GM12878 (cell line): ENCODE measurements around the gene USH2A. TPM values are rescaled to one million over a fixed set of nuclear protein-coding genes. Genes with fewer than 3 reads are reported as not detected.

Source experiments
- ATAC-seq: fragments of 200-7000 bp; cut with Tn5 transposase; 3 replicates; pipeline ENCODE4 v1.9.1; 2020; ENCODE audit warnings: mild to moderate bottlenecking, moderate library complexity
- BruUV-seq: library from RNA; stranded (reverse); fragments of 400-500 nt; replicated peaks from 2 replicates; lab custom pipeline; 2021; lab: Mats Ljungman, UMichigan
- CTCF ChIA-PET: fragments of 300-600 bp; sonication (Branson Sonifier 250); formaldehyde crosslinking; extraction: SDS; loops from one replicate; lab custom pipeline; 2021; ENCODE audit warnings: inconsistent platforms; lab: Yijun Ruan, JAX
- POLR2A ChIA-PET: fragments of 350-600 bp; formaldehyde crosslinking; extraction: SDS; loops from one replicate; lab custom pipeline; 2021; ENCODE audit warnings: inconsistent platforms; lab: Charles Lee
- RAD21 ChIA-PET: fragments of 300-600 bp; sonication (Branson Sonifier 250); formaldehyde crosslinking; loops from one replicate; lab custom pipeline; 2023; ENCODE audit warnings: antibody characterized with exemption; ENCODE audit not compliant: unreplicated experiment; lab: Charles Lee
- SMC1A ChIA-PET: fragments of 300-600 bp; sonication (Branson Sonifier 250); formaldehyde crosslinking; loops from one replicate; lab custom pipeline; 2023; ENCODE audit not compliant: unreplicated experiment, uncharacterized antibody; lab: Charles Lee
- DNase-seq: peaks from one replicate; pipeline ENCODE4 v3.0.0-alpha.2; 2011; ENCODE audit warnings: low read depth, low spot score
- FAIRE-seq: peaks from 3 replicates; lab custom pipeline; 2011; peaks lifted over from hg19 to GRCh38; lab: Jason Lieb, UNC
- H2AFZ ChIP-seq: 2 replicates; pipeline ENCODE4 v1.6.0; 2011; ENCODE audit warnings: low read depth, low read length, control low read depth; ENCODE audit not compliant: control insufficient read depth
- H3K27ac ChIP-seq: 2 replicates; pipeline ENCODE4 v1.5.1; 2011; ENCODE audit warnings: control low read depth; ENCODE audit not compliant: control insufficient read depth, insufficient read depth
- H3K27me3 ChIP-seq, 2 experiments: replicated peaks in 1 of 2; 2 replicates each; pipeline versions ENCODE4 v1.6.0 to v1.6.1; 2011; ENCODE audit warnings: low read length in 1 of 2; ENCODE audit not compliant: control insufficient read depth in 2 of 2, insufficient read depth in 2 of 2
- H3K36me3 ChIP-seq, 2 experiments: 2 replicates each; pipeline ENCODE4 v1.5.1; 2011; ENCODE audit warnings: low read length in 1 of 2; ENCODE audit not compliant: control insufficient read depth in 2 of 2, insufficient read depth in 2 of 2
- H3K4me1 ChIP-seq: 2 replicates; pipeline ENCODE4 v1.6.1; 2011; ENCODE audit warnings: mild to moderate bottlenecking, low read length, moderate library complexity, mixed read lengths; ENCODE audit not compliant: control insufficient read depth, insufficient read depth
- H3K4me2 ChIP-seq: 2 replicates; pipeline ENCODE4 v1.6.0; 2011; ENCODE audit warnings: control low read depth; ENCODE audit not compliant: control insufficient read depth, insufficient read depth
- H3K4me3 ChIP-seq: fragments of 200-600 bp; sonication (generic); 2 replicates; pipeline ENCODE4 v1.5.1; 2016
- H3K79me2 ChIP-seq: 2 replicates; pipeline ENCODE4 v1.6.0; 2011; ENCODE audit warnings: low read length; ENCODE audit not compliant: control insufficient read depth, insufficient read depth
- H3K9ac ChIP-seq: 2 replicates; pipeline ENCODE4 v1.8.0; 2011; ENCODE audit warnings: low read length, control low read depth, mixed read lengths; ENCODE audit not compliant: control insufficient read depth, insufficient read depth
- H3K9me3 ChIP-seq: replicated peaks from 3 replicates; pipeline ENCODE4 v1.5.1; 2011; ENCODE audit warnings: mild to moderate bottlenecking, low read length; ENCODE audit not compliant: control insufficient read depth, insufficient read depth
- H4K20me1 ChIP-seq: 2 replicates; pipeline ENCODE4 v1.6.0; 2011; ENCODE audit not compliant: control insufficient read depth, insufficient read depth
- ASH2L ChIP-seq: fragments of 300-600, 200-600 bp; sonication (generic); IDR thresholded peaks from 2 replicates; pipeline ENCODE4 v1.6.1; 2017; ENCODE audit warnings: low read depth, mild to moderate bottlenecking, borderline replicate concordance
- BACH1 ChIP-seq: fragments of 450-650 bp; IDR thresholded peaks from 2 replicates; pipeline ENCODE4 v1.6.1; 2017; ENCODE audit warnings: mild to moderate bottlenecking, borderline replicate concordance
- FOS ChIP-seq: IDR thresholded peaks from 3 replicates; pipeline ENCODE4 v1.6.1; 2011; ENCODE audit warnings: borderline replicate concordance; ENCODE audit not compliant: insufficient read length; ENCODE audit errors: extremely low read depth
- MYC ChIP-seq: IDR thresholded peaks from 2 replicates; pipeline ENCODE4 v1.6.1; 2011; ENCODE audit warnings: mild to moderate bottlenecking, low read length, moderate library complexity, inconsistent platforms; ENCODE audit not compliant: insufficient read depth, insufficient replicate concordance, insufficient read length, severe bottlenecking
- TCF12 ChIP-seq: IDR thresholded peaks from 2 replicates; pipeline ENCODE4 v1.6.1; 2011; ENCODE audit warnings: low read depth, mild to moderate bottlenecking, low read length
- WGBS: methylation state at CpG from one replicate; pipeline ENCODE4 v1.1.6; 2016; ENCODE audit warnings: low lambda C conversion rate; ENCODE audit not compliant: insufficient replicate concordance, insufficient coverage; ENCODE audit errors: missing lambda C conversion rate; 5-methylcytosine and 5-hydroxymethylcytosine counted together
- in situ Hi-C: fragments of 300-500 bp; cut with MboI; formaldehyde crosslinking; loops from 9 replicates; pipeline ENCODE4 v1.14.3; 2018; ENCODE audit warnings: mixed read lengths
- intact Hi-C: fragments of 100-400 bp; cut with micrococcal nuclease; formaldehyde crosslinking; loops from one replicate; pipeline ENCODE4 v1.14.2; 2022; ENCODE audit not compliant: unreplicated experiment
- polyA plus RNA-seq, 11 experiments: library from polyadenylated mRNA; depleted of rRNA in 4 of 11; unstranded in 6 of 11; stranded (reverse) in 5 of 11; fragments of >200 nt; fragmentation: Nextera tagmentation in 4 of 11; fragmentation: Illumina TruSeq in 1 of 11; extraction: Ambion mirVana in 4 of 11; extraction: Trizol in 1 of 11; gene quantifications; 1 replicate in 1 of 11; 2 replicates in 10 of 11; pipeline versions ENCODE4 v1.2.1 to v1.2.3, GENCODE V29; 2011 to 2016; ENCODE audit warnings: inconsistent platforms in 2 of 11, missing spikeins in 2 of 11, low read depth in 1 of 11
- total RNA-seq, 4 experiments: library from RNA; depleted of rRNA in 3 of 4; stranded (reverse); fragments of >200 nt in 3 of 4; fragmentation: Illumina TruSeq in 1 of 4; extraction: Trizol in 1 of 4; gene quantifications; 2 replicates each; pipeline versions ENCODE4 v1.2.1 to v1.2.3, GENCODE V29; 2013 to 2021
- TF ChIP-seq, protein P1 (sequence below): IDR thresholded peaks from 2 replicates; pipeline ENCODE4 v1.6.1; 2011; ENCODE audit warnings: low read depth, low read length, improper control_type of control experiment, borderline replicate concordance

Gene USH2A
- total and polyA plus RNA-seq, 10 of the 15 experiments (the other 5 are each of a cell fraction or from before 2014, with no cell fraction given), result under 0.01 to 0.20 (median 0.01) TPM; not detected in 2

DNA sequence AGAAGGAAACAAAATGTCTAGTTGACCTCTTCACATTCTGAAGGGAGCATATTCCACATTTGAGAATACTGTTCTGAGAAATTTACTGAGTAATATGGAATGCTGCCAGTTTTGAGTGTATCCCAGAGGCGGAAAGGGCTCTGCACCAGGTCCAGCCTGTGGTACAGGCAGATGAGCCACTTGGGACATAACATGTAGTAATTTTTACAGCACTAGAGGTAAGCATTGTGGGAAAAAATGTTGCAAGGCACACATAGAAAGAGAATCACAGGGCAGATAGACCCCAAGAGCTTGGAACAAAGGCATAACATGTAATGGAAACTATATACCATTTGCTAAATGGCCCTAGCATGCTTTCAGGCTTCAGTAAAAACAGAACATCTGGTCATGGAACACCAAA lies 228.5 kb downstream of the USH2A start:
- RAD21 ChIA-PET, result no interaction called here
- no peak for FAIRE-seq
- CTCF ChIA-PET, result interaction anchor here (3.2 kb wide), 1 partner anchor 27 kb away, joined by 8 read pairs; no protein-coding TSS in a partner anchor
- H3K4me1 ChIP-seq, result no peaks in the 10 kb centered on the region
- in situ Hi-C loops (no loop called here), intact Hi-C loops (no loop called here)
- H3K4me2 ChIP-seq, result no peak overlapping the region
- H2AFZ ChIP-seq, result no peak overlapping the region
- no peaks in the 10 kb centered on the region for H3K9me3 ChIP-seq
- no peaks in the 10 kb centered on the region for H3K79me2 ChIP-seq
- H3K27ac ChIP-seq, result no peak overlapping the region
- H3K9ac ChIP-seq, result no peak overlapping the region
- H3K4me3 ChIP-seq, result no peak overlapping the region
- SMC1A ChIA-PET, result no interaction called here
- DNase-seq, result no peak
- 0% methylated on average over 1 of the region's 1 CpG for WGBS
- H3K27me3 ChIP-seq, result no peaks in the 10 kb centered on the region
- no peaks in the 10 kb centered on the region for H4K20me1 ChIP-seq
- ATAC-seq, result no peak
- POLR2A ChIA-PET, result no interaction called here
- no peaks in the 10 kb centered on the region for H3K36me3 ChIP-seq
- BruUV-seq, result no TSS peak
- TF ChIP-seq FOS, result no peak
- TF ChIP-seq, protein P1, sequence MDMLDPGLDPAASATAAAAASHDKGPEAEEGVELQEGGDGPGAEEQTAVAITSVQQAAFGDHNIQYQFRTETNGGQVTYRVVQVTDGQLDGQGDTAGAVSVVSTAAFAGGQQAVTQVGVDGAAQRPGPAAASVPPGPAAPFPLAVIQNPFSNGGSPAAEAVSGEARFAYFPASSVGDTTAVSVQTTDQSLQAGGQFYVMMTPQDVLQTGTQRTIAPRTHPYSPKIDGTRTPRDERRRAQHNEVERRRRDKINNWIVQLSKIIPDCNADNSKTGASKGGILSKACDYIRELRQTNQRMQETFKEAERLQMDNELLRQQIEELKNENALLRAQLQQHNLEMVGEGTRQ, result no peak
- no peak for TF ChIP-seq ASH2L
- no peak for TF ChIP-seq MYC
- no peak for TF ChIP-seq TCF12
- TF ChIP-seq BACH1, result no peak
- TF ChIP-seq, all 136 proteins: peak for 0
